ENCODE data around the gene NLGN3.

DNA sequence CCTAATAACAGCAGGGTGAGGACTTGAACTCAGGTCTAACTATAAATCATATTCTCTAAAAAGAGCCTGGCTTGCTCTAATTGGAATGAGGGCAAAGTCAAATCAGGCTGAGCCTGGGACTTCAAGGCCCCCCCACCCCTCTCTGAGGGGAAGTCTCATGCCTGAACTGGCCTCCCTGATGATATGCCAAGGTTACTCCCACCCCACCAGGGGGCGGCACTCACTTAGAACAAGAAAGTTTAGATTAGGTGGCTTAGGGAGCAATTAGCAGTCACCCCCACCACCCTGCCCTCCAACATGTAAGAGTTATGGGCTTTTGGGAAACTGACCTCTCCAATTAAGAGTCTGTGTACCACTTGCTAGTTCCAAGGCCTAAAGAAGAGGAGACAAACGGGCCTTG, 46.3 kb upstream of the NLGN3 start:
- TF ChIP-seq, protein P1, sequence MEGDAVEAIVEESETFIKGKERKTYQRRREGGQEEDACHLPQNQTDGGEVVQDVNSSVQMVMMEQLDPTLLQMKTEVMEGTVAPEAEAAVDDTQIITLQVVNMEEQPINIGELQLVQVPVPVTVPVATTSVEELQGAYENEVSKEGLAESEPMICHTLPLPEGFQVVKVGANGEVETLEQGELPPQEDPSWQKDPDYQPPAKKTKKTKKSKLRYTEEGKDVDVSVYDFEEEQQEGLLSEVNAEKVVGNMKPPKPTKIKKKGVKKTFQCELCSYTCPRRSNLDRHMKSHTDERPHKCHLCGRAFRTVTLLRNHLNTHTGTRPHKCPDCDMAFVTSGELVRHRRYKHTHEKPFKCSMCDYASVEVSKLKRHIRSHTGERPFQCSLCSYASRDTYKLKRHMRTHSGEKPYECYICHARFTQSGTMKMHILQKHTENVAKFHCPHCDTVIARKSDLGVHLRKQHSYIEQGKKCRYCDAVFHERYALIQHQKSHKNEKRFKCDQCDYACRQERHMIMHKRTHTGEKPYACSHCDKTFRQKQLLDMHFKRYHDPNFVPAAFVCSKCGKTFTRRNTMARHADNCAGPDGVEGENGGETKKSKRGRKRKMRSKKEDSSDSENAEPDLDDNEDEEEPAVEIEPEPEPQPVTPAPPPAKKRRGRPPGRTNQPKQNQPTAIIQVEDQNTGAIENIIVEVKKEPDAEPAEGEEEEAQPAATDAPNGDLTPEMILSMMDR (conservative IDR thresholded peaks at IDR 0.05; ENCODE audit: low read length): peak; percentile 78
- TF ChIP-seq EZH2phosphoT487 (IDR thresholded peaks at IDR 0.05; ENCODE audit: borderline replicate concordance, low read depth, low read length): no peak
